Measurements from ENCODE around the gene PRPF6.

The PRPF6 gene

GRCh38 chr20:64068386-64069208 lies 87.7 kb downstream of the PRPF6 start:
- DNase-seq = no peak

- DNase-seq = no peak
Observed at GRCh38 chr20:64069209-64069613, 88.3 kb downstream of the PRPF6 start.

GRCh38 chr20:64069614-64070243 lies 88.8 kb downstream of the PRPF6 start:
- DNase-seq = no peak

GRCh38 chr20:64070244-64070993 lies 89.5 kb downstream of the PRPF6 start:
- DNase-seq = no peak

GRCh38 chr20:64071341-64072332 lies 90.7 kb downstream of the PRPF6 start:
- DNase-seq = no peak

- DNase-seq = no peak
Observed at GRCh38 chr20:64072498-64073063, 91.6 kb downstream of the PRPF6 start.

GRCh38 chr20:64073476-64074183 lies 92.7 kb downstream of the PRPF6 start:
- no peak for DNase-seq

GRCh38 chr20:64074184-64074789 lies 93.4 kb downstream of the PRPF6 start:
- DNase-seq = no peak

GRCh38 chr20:64074963-64075362 lies 94.0 kb downstream of the PRPF6 start:
- no peak for DNase-seq

- no peak for DNase-seq
Observed at GRCh38 chr20:64075556-64075955, 94.6 kb downstream of the PRPF6 start.

GRCh38 chr20:64076061-64076997 lies 95.4 kb downstream of the PRPF6 start:
- DNase-seq = no peak

GRCh38 chr20:64077094-64077493 lies 96.2 kb downstream of the PRPF6 start:
- no peak for DNase-seq

- no peak for DNase-seq
Observed at GRCh38 chr20:64077541-64077875, 96.6 kb downstream of the PRPF6 start.

GRCh38 chr20:64077876-64078551 lies 97.1 kb downstream of the PRPF6 start:
- DNase-seq = peak; percentile 88

GRCh38 chr20:64078934-64079272 lies 98.0 kb downstream of the PRPF6 start:
- DNase-seq = no peak

GRCh38 chr20:64079273-64080012 lies 98.5 kb downstream of the PRPF6 start, which contains the start of gene RGS19:
TSS of gene RGS19 (minus strand) at chr20:64079518. CDS start at chr20:64076886, 2,632 bp downstream.
- peak; percentile 71 for DNase-seq

- no peak for DNase-seq
Observed at GRCh38 chr20:64080013-64080812, 99.3 kb downstream of the PRPF6 start, which contains the start of gene OPRL1. TSS of gene OPRL1 (plus strand) at chr20:64080082. CDS start at chr20:64092721, 12,639 bp downstream.

Measured in DMS79 treated with DMSO at 0.1 percent for 48 hours (cell line).